Transverse colon (tissue), 4 donors: ENCODE measurements around the gene BAIAP2. TPM values are rescaled to one million over a fixed set of nuclear protein-coding genes. Genes with fewer than 3 reads are reported as not detected.

ENCODE experiments used
- DNase-seq: peaks from one replicate; pipeline ENCODE4 v3.0.0-alpha.2; 2019
- H3K27ac ChIP-seq, 4 donors: fragments of 200-600 bp; sonication (generic); 2 replicates each; pipeline ENCODE4 v1.5.1; 2016 to 2018; ENCODE audit warnings: inconsistent platforms in 4 of 4
- H3K27me3 ChIP-seq: fragments of 200-600 bp; sonication (generic); 2 replicates; pipeline ENCODE4 v1.5.1; 2017; ENCODE audit warnings: inconsistent platforms
- H3K36me3 ChIP-seq, 4 donors: fragments of 200-600 bp; sonication (generic); 2 replicates each; pipeline ENCODE4 v1.5.1; 2017 to 2019; ENCODE audit warnings: inconsistent platforms in 4 of 4
- H3K4me1 ChIP-seq, 4 donors: fragments of 200-600 bp; sonication (generic); 2 replicates each; pipeline ENCODE4 v1.5.1; 2017 to 2020; ENCODE audit warnings: inconsistent platforms in 4 of 4
- H3K4me3 ChIP-seq, 4 donors: fragments of 200-600 bp; sonication (generic); 1 replicate in 1 of 4; 2 replicates in 3 of 4; pipeline versions ENCODE4 v1.5.1 to v1.6.1; 2017 to 2019; ENCODE audit warnings: inconsistent platforms in 4 of 4
- H3K9me3 ChIP-seq, 2 donors: fragments of 200-600 bp; sonication (generic); 2 replicates each; pipeline ENCODE4 v1.5.1; 2017 to 2019; ENCODE audit warnings: inconsistent platforms in 2 of 2
- EP300 ChIP-seq: sonication (generic); formaldehyde crosslinking; IDR thresholded peaks from one replicate; pipeline ENCODE4 v1.6.1; 2017; ENCODE audit warnings: antibody characterized with exemption, low read depth
- POLR2A ChIP-seq: fragments of 450-650 bp; IDR thresholded peaks from one replicate; pipeline ENCODE4 v1.6.1; 2016; ENCODE audit warnings: antibody characterized with exemption, mild to moderate bottlenecking, moderate library complexity
- POLR2AphosphoS5 ChIP-seq, 3 donors: sonication (generic); formaldehyde crosslinking; IDR thresholded peaks; one replicate each; pipeline ENCODE4 v1.6.1; 2016; ENCODE audit warnings: antibody characterized with exemption in 3 of 3
- WGBS, 2 donors: methylation state at CpG; one replicate each; pipeline ENCODE4 v1.1.5; 2018; ENCODE audit warnings: low coverage in 1 of 2; 5-methylcytosine and 5-hydroxymethylcytosine counted together
- in situ Hi-C, 4 donors: fragments of 200-750 bp; cut with MboI; loops; one replicate each; pipeline versions ENCODE4 v1.15.0 to v1.15.1; 2017; ENCODE audit warnings: low sequenced_read_pairs in 3 of 4, low pct_ligation_motif_present in 1 of 4, low pct_unique_long_range_greater_than_20kb in 1 of 4
- intact Hi-C: fragments of 100-400 bp; cut with DNase I; formaldehyde crosslinking; loops from one replicate; pipeline ENCODE4 v1.15.1; 2023; ENCODE audit warnings: low total_unique reads
- total RNA-seq, 4 donors: library from RNA; depleted of rRNA; stranded (reverse); fragments of >200 nt; gene quantifications; one replicate each; pipeline ENCODE4 v1.1.0, GENCODE V29; 2016
- TF ChIP-seq, protein P1 (sequence below), 5 experiments: fragments of 200-600 bp in 3 of 5; fragments of 450-650 bp in 2 of 5; sonication (generic) in 3 of 5; IDR thresholded peaks; 1 replicate in 2 of 5; 2 replicates in 3 of 5; pipeline ENCODE4 v1.5.1; 2016 to 2017; ENCODE audit warnings: antibody characterized with exemption in 5 of 5, inconsistent platforms in 3 of 5, mild to moderate bottlenecking in 2 of 5, moderate library complexity in 1 of 5

Gene BAIAP2
- total RNA-seq, 4 donors from 2014 or later: 11.7 to 62.1 (median 39.6) TPM

DNA sequence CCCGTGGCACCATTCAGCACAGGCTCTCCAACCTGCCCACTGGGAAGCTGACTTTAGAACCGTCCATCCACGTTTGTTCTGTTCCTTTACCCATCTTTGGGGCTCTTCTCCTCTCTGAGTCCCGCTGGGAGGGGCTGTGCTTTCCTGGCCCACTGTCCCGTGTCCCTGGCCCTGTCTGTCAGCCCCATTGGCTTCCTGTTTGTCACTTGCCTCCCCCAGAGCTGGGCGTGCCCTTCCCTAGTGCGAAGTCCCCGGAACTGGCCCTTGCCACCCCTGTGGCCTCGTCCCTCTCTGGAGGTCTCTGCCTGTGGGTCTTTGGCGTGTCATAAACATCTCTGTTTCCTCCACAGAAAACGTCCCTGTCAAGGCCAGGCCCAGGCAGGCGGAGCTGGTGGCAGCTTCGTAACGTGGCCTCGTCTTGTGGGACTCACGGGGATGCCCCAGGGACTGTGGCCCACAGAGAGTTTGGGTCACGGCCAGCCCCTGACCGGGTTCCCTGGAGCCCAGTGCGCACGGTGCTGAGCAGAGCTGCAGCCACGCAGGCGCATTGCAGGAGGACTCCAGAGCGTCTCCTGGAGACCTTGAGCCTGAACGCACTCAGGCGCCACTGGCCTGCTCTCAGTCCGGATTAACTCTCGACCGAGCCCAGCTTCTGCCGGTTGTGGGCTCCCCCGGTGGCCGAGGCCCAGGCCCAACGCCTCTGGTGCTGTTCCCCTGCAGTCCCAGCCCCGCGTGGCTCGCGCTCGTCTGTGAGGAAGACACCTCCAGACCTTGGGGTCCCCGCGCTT lies 36.0 kb upstream of the BAIAP2 start:
- Histone ChIP-seq H3K27ac (no peak overlapping the region), H3K4me1 (peaks cover 21 to 49% (median 43%) of the 10 kb centered on the region in 4 donors), H3K36me3 (peaks cover 0 to 42% (median 11%) of the 10 kb centered on the region in 4 donors), H3K27me3 (peaks cover 9% of the 10 kb centered on the region), H3K4me3 (no peak overlapping the region), H3K9me3 (no peaks in the 10 kb centered on the region)
- TF ChIP-seq POLR2A: no peak
- no peak for TF ChIP-seq EP300
- no peak for TF ChIP-seq POLR2AphosphoS5 (IDR thresholded peaks at IDR 0.05)
- TF ChIP-seq, protein P1, sequence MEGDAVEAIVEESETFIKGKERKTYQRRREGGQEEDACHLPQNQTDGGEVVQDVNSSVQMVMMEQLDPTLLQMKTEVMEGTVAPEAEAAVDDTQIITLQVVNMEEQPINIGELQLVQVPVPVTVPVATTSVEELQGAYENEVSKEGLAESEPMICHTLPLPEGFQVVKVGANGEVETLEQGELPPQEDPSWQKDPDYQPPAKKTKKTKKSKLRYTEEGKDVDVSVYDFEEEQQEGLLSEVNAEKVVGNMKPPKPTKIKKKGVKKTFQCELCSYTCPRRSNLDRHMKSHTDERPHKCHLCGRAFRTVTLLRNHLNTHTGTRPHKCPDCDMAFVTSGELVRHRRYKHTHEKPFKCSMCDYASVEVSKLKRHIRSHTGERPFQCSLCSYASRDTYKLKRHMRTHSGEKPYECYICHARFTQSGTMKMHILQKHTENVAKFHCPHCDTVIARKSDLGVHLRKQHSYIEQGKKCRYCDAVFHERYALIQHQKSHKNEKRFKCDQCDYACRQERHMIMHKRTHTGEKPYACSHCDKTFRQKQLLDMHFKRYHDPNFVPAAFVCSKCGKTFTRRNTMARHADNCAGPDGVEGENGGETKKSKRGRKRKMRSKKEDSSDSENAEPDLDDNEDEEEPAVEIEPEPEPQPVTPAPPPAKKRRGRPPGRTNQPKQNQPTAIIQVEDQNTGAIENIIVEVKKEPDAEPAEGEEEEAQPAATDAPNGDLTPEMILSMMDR (IDR thresholded peaks at IDR 0.05): no peak
- WGBS, 2 donors: 87 to 92% methylated on average over 20 to 38 of the region's 39 CpGs
- intact Hi-C loops: no loop called here
- DNase-seq: no peak
- in situ Hi-C loops: loop anchor here in 1 of 4 donors (10.0 kb wide), 1 partner anchor 106 kb away; no protein-coding TSS in a partner anchor

DNA sequence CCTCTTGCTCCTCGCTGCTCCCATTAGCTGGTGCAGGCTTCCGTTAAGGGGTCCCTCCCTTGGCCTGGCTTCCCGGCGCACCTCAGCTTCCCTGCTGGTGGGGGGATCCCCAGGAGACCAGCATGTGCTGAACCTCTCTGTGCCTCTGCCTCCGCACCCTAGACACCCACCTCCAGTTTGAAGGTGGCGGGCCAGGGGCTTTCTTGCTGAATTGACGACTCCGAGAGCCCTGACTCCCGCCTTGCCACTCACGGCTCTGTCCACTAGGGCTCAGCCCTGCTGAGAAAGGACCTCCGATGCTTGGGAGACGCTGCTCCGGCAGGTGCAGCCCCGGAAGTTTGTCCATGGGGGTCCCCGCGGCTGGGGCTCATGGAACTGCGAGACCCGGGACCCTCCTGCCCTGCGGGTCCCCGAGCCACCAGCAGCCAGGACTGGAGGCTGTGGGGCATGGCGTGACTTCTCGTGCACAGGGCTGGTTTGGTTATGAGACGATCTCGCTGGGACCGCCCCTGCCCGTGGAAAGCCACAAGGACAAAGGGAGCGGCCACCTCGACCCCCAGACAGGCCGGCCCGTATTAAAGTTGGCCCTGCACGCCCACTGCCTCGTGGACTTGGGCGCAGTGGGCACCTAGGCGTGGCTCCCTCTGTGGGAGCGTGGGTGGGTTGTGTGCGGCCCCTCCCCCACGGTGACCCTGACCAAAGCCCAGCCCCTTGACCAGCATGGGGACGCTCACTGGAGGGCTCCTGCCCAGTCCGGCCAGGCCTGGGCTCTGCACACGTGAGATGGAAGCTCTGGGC lies 35.2 kb upstream of the BAIAP2 start:
- intact Hi-C loops: no loop called here
- peak overlapping the region; percentile 64 to 84 (median 76) for H3K27ac ChIP-seq
- WGBS, 2 donors: 89 to 100% methylated on average over 1 to 37 of the region's 40 CpGs
- TF ChIP-seq EP300: no peak
- TF ChIP-seq, protein P1 (IDR thresholded peaks at IDR 0.05): no peak
- TF ChIP-seq POLR2AphosphoS5 (IDR thresholded peaks at IDR 0.05): no peak
- TF ChIP-seq POLR2A: no peak
- H3K4me3 ChIP-seq: no peak overlapping the region
- H3K4me1 ChIP-seq: peaks cover 27 to 53% (median 51%) of the 10 kb centered on the region in 4 donors
- H3K36me3 ChIP-seq: peaks cover 0 to 42% (median 11%) of the 10 kb centered on the region in 4 donors
- peaks cover 17% of the 10 kb centered on the region for H3K27me3 ChIP-seq
- no peaks in the 10 kb centered on the region for H3K9me3 ChIP-seq
- in situ Hi-C loops: loop anchor here in 1 of 4 donors (10.0 kb wide), 1 partner anchor 105 kb away; no protein-coding TSS in a partner anchor
- no peak for DNase-seq

DNA sequence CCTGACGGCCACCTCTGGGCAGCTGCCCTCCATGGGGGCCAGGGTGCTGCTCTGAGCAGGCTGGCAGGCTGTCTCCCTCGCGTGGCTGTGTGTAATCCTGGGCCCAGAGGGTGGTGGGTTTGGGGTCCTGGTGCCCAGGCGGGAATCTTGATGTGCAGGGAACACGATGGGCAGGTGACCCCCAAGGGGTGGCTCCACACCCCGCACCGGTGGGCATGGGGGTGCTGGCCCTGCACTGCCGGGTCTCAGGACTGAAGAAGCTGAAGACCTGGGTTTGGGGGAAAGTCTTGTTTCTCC lies 34.7 kb upstream of the BAIAP2 start:
- no peak for DNase-seq
- Histone ChIP-seq H3K9me3 (no peaks in the 10 kb centered on the region), H3K27ac (peak overlapping the region; percentile 64 to 84 (median 76)), H3K36me3 (peaks cover 0 to 38% (median 11%) of the 10 kb centered on the region in 4 donors), H3K4me1 (peaks cover 27 to 54% (median 52%) of the 10 kb centered on the region in 4 donors), H3K4me3 (no peak overlapping the region), H3K27me3 (peaks cover 23% of the 10 kb centered on the region)
- no peak for TF ChIP-seq POLR2AphosphoS5 (IDR thresholded peaks at IDR 0.05)
- no peak for TF ChIP-seq POLR2A
- no peak for TF ChIP-seq EP300
- TF ChIP-seq, protein P1 (IDR thresholded peaks at IDR 0.05): no peak
- 80% methylated on average over 8 of the region's 8 CpGs; no CpG with 5 or more reads in 1 of the 2 donors for WGBS, 2 donors
- intact Hi-C loops: no loop called here
- in situ Hi-C loops: no loop called here

DNA sequence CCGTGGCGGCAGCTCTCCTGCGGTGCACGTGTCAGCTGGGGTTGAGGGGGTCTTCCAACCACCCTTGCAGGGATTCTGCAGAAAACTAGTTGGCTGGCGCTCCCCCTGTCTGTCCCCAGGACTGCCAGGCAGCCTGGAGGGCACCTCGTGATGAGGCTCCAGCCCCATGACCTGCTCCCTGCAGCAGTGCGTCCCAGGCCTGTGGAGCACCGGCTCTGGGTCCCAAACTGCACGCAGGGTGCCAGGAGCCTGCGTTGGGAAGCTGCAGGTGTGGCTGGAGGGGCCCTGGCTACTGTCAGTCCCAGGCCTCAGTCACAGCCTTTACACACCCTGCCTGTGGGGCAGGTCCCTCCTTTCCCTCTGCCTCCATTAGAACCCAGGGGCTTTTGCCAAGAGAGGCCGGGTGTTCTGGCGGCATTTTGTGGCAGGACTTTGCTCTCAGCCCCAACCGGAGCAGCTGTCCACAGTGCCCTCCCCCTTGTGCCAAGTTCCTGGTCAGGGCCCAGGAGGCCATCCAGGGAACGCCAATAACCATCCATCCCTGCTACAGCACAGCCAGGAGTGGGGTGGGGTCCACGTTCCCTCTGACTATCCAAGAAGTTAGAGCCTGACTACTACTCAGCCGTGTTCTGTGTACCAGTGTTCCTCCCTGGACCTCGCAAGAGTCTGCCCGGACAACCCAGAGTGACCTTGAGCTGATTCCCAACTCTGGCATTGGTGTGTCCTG lies 34.2 kb upstream of the BAIAP2 start:
- DNase-seq: peak; percentile 82
- 20 to 51% methylated on average over 1 to 18 of the region's 18 CpGs for WGBS, 2 donors
- H3K27ac ChIP-seq: peak overlapping the region; percentile 64 to 84 (median 76)
- peaks cover 28% of the 10 kb centered on the region for H3K27me3 ChIP-seq
- H3K4me3 ChIP-seq: no peak overlapping the region
- no peaks in the 10 kb centered on the region for H3K9me3 ChIP-seq
- peaks cover 27 to 54% (median 52%) of the 10 kb centered on the region in 4 donors for H3K4me1 ChIP-seq
- TF ChIP-seq POLR2A (peak; percentile 29), POLR2AphosphoS5 (IDR thresholded peaks at IDR 0.05) (peak in 1 of 3 donors; percentile 66)
- TF ChIP-seq, protein P1 (IDR thresholded peaks at IDR 0.05): no peak
- intact Hi-C loops (no loop called here), in situ Hi-C loops (no loop called here)
- peaks cover 0 to 34% (median 10%) of the 10 kb centered on the region in 4 donors for H3K36me3 ChIP-seq
